Pancreas (tissue), 10 donors: ENCODE measurements around the gene CLSTN2. TPM values are rescaled to one million over a fixed set of nuclear protein-coding genes. Genes with fewer than 3 reads are reported as not detected.

Experiments used
- ATAC-seq, 4 donors: fragments of 200-7000 bp; cut with Tn5 transposase; one replicate each; pipeline versions ENCODE4 v1.8.0 to v1.9.1; 2020; ENCODE audit warnings: mild to moderate bottlenecking in 4 of 4, moderate library complexity in 4 of 4
- DNase-seq, 6 donors: peaks; one replicate each; pipeline ENCODE4 v3.0.0-alpha.2; 2020
- FAIRE-seq: peaks from 2 replicates; lab custom pipeline; 2012; peaks lifted over from hg19 to GRCh38; lab: Jason Lieb, UNC
- H3K27ac ChIP-seq, 4 donors: fragments of 200-600 bp; sonication (generic); 1 replicate in 3 of 4; 2 replicates in 1 of 4; pipeline versions ENCODE4 v1.5.0 to v1.8.0; 2020
- H3K27me3 ChIP-seq, 4 donors: fragments of 200-600 bp; one replicate each; pipeline ENCODE4 v1.8.0; 2021
- H3K36me3 ChIP-seq, 3 donors: fragments of 200-600 bp; sonication (generic) in 1 of 3; one replicate each; pipeline versions ENCODE4 v1.5.0 to v1.8.0; 2020 to 2021
- H3K4me1 ChIP-seq, 3 donors: fragments of 200-600 bp; one replicate each; pipeline ENCODE4 v1.8.0; 2021
- H3K4me3 ChIP-seq, 4 donors: fragments of 200-600 bp; sonication (generic) in 2 of 4; one replicate each; pipeline versions ENCODE4 v1.5.0 to v1.8.0; 2020 to 2021
- H3K9me3 ChIP-seq, 4 donors: fragments of 200-600 bp; one replicate each; pipeline ENCODE4 v1.8.0; 2021
- CTCF ChIP-seq, 4 donors: fragments of 200-600 bp; sonication (generic) in 3 of 4; IDR thresholded peaks; one replicate each; pipeline versions ENCODE4 v1.5.0 to v1.8.0; 2021; ENCODE audit warnings: antibody characterized with exemption in 4 of 4
- WGBS, 2 donors: extraction: QIAGEN DNeasy Blood & Tissue Kit; methylation state at CpG; one replicate each; pipeline ENCODE4 v1.1.7; 2013; 5-methylcytosine and 5-hydroxymethylcytosine counted together
- intact Hi-C, 3 donors: fragments of 100-400 bp; cut with DNase I; formaldehyde crosslinking; loops; one replicate each; pipeline versions ENCODE4 v1.11.1 to v1.14.2; 2022
- polyA plus RNA-seq, 2 donors: library from polyadenylated mRNA; stranded (reverse); fragments of 200-250 nt; gene quantifications; one replicate each; pipeline ENCODE4 v1.2.3, GENCODE V29; 2013
- total RNA-seq, 6 donors: library from RNA; stranded (reverse); fragmentation: NEBNext Ultra II Directional in 4 of 6; extraction: Animal tissue kit (Norgen Biotek cat#: 25700) in 4 of 6; gene quantifications; one replicate each; pipeline versions ENCODE4 v1.2.1 to v1.2.4, GENCODE V29; 2021 to 2023
- donor health status: healthy with polysubstance abuse.
- donor health status: DM: no; HTN: no; CAD: no; lungs with moderate emphysema.
- donor health status: DM: no; HTN: no; CAD: no.
- donor health status: control.
- donor health status: control.
- donor health status: Bipolar disorder and iron deficiency.
- donor health status: DM: yes; HTN: yes; CAD: no.
- donor health status: DM: no; HTN: no; CAD: no.
- donor health status: DM: no; HTN: no; CAD: no.
- donor health status: DM: yes; HTN: yes; CAD: no.

Gene CLSTN2
- total and polyA plus RNA-seq, 8 donors = 0.65 to 9.3 (median 2.9) TPM

GRCh38 chr3:140292170-140292569 is 357.2 kb downstream of the CLSTN2 start:
- Histone ChIP-seq H3K4me3 (no peak overlapping the region), H3K27ac (no peak overlapping the region), H3K9me3 (no peaks in the 10 kb centered on the region), H3K27me3 (no peaks in the 10 kb centered on the region), H3K4me1 (no peaks in the 10 kb centered on the region), H3K36me3 (no peaks in the 10 kb centered on the region)
- WGBS, 2 donors = 82 to 87% methylated on average over 2 of the region's 2 CpGs
- ATAC-seq = no peak
- TF ChIP-seq CTCF (IDR thresholded peaks at IDR 0.05) = no peak
- FAIRE-seq = no peak
- intact Hi-C loops = no loop called here
- DNase-seq = no peak

GRCh38 chr3:140292684-140293083 is 357.7 kb downstream of the CLSTN2 start:
- no peak for DNase-seq
- Histone ChIP-seq H3K27ac (no peak overlapping the region), H3K27me3 (no peaks in the 10 kb centered on the region), H3K9me3 (no peaks in the 10 kb centered on the region), H3K4me1 (no peaks in the 10 kb centered on the region), H3K36me3 (no peaks in the 10 kb centered on the region), H3K4me3 (no peak overlapping the region)
- 70 to 72% methylated on average over 4 of the region's 4 CpGs for WGBS, 2 donors
- peak in 3 of 4 donors; percentile 30 to 62 (median 39) for ATAC-seq
- no peak for FAIRE-seq
- no peak for TF ChIP-seq CTCF (IDR thresholded peaks at IDR 0.05)
- intact Hi-C loops = no loop called here

- FAIRE-seq (no peak), ATAC-seq (no peak), DNase-seq (no peak)
- WGBS, 2 donors = 73 to 82% methylated on average over 2 of the region's 2 CpGs
- no peaks in the 10 kb centered on the region for H3K4me1 ChIP-seq
- no peaks in the 10 kb centered on the region for H3K36me3 ChIP-seq
- intact Hi-C loops = no loop called here
- no peaks in the 10 kb centered on the region for H3K27me3 ChIP-seq
- H3K9me3 ChIP-seq = no peaks in the 10 kb centered on the region
- no peak overlapping the region for H3K27ac ChIP-seq
- H3K4me3 ChIP-seq = no peak overlapping the region
- TF ChIP-seq CTCF (IDR thresholded peaks at IDR 0.05) = no peak
These were observed 359.1 kb downstream of the CLSTN2 start for GRCh38 chr3:140294058-140294457.

- intact Hi-C loops = no loop called here
- Histone ChIP-seq H3K4me3 (no peak overlapping the region), H3K27me3 (no peaks in the 10 kb centered on the region), H3K27ac (no peak overlapping the region), H3K36me3 (no peaks in the 10 kb centered on the region), H3K9me3 (no peaks in the 10 kb centered on the region), H3K4me1 (no peaks in the 10 kb centered on the region)
- WGBS, 2 donors = 20 to 23% methylated on average over 3 of the region's 3 CpGs
- FAIRE-seq (no peak), ATAC-seq (peak in 1 of 4 donors; percentile 53), DNase-seq (no peak)
- no peak for TF ChIP-seq CTCF (IDR thresholded peaks at IDR 0.05)
These were observed 361.9 kb downstream of the CLSTN2 start for GRCh38 chr3:140296796-140297352.

- intact Hi-C loops = no loop called here
- FAIRE-seq = no peak
These were observed 363.1 kb downstream of the CLSTN2 start for GRCh38 chr3:140298043-140298442.

More at GRCh38 chr3:140298043-140298442, 363.1 kb downstream of the CLSTN2 start:
- H3K27me3 ChIP-seq = no peaks in the 10 kb centered on the region
- no peak for TF ChIP-seq CTCF (IDR thresholded peaks at IDR 0.05)
- no peaks in the 10 kb centered on the region for H3K9me3 ChIP-seq
- no peak overlapping the region for H3K27ac ChIP-seq
- no peak for ATAC-seq
- no peaks in the 10 kb centered on the region for H3K4me1 ChIP-seq
- H3K36me3 ChIP-seq = no peaks in the 10 kb centered on the region
- DNase-seq = no peak
- no peak overlapping the region for H3K4me3 ChIP-seq
- 96 to 97% methylated on average over 1 of the region's 1 CpG for WGBS, 2 donors
